GM19395 (cell line): ENCODE results near the gene DPF3.

ENCODE experiments used
- ATAC-seq: cut with Tn5 transposase; IDR thresholded peaks from one replicate; pipeline ENCODE4 v1.9.1; 2021; ENCODE audit warnings: mild to moderate bottlenecking, moderate library complexity; ENCODE audit not compliant: unreplicated experiment

Gene DPF3

DNA sequence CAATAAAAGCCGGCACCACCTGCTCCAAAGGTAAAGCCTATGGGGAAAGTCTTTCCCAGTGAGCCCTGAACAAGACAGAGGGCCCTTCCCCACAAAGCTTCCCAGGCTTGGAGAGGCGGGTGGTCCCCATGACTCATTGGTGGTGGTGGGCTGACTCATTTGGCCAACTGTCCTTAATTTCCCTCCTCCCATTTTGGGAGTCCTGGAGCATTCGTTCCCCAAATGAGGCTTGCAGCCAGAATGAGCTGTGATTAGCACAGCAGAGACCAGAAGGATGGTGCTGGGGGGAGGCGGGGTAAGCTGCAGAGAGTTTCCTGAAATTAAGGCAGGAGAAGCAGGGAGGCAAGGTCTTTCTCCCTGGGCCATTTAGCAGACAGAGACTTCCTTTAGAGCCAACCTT lies 241.7 kb downstream of the DPF3 start:
- ATAC-seq = no peak

DNA sequence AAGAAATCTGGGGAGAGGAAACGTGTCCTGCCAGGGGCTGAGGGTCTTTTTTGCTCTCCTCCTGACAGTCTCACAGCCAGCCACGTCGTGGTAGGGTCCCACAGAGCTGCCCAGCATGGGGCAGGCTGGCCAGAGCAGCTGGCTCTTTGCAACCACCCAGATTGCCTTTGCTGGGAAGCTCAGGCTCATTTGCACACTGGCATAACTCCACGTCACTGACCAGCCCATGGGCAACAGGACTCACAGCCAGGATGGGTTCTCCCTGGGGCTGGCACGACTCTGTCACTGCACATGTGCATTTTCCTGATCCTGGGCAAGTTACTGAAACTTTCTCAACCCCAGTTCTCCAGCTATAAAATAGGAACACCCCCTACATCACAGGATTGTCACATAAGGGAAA lies 242.2 kb downstream of the DPF3 start:
- ATAC-seq = no peak

DNA sequence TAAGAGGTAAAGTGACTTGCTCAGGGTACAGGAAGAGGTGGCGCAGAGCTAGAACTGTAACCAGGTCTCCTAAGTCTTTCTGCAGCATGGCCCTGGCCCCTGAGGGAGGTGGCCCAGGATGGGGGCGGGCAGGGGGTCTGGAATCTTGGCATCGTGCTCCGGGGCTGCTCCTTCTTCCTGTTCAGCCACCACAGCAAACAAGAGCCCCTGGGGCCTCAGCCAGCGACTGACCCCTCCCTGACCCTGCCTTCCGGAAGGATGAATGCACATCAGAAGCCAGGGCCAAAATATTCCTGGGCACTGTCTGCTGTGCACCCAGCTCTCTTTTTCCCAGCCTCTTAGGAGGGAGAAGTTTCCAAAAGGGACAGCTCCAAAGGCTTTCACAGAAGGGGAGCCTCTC lies 242.8 kb downstream of the DPF3 start:
- no peak for ATAC-seq

DNA sequence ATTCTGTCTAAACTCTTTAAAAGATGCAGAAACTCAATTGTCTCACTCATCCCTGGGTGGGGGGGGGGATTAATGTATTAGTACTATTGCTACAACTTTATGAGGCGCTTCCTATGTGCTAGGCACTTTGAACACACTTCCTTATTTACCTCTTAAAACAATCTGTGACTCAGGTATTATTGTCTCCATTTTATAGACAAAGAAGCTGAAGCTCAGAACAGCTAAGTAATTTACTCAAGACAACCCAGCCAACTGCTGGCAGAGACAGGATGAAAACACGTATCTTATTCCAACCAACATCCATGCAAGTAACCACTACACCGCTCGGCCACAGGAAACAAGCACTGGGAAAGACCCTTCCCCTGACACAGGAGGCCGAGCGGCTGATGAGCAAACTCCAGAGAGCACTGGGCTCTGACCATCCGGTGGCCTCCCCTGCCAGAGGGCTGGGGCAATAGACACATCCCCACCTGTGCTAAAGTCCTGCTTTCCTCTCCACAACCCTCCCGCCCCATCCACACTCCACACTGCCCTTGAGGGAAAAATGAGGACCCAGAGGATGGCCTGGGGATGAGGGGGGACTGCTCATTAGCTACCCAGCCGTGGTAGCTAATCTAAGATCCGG lies 244.2 kb downstream of the DPF3 start:
- ATAC-seq = no peak

DNA sequence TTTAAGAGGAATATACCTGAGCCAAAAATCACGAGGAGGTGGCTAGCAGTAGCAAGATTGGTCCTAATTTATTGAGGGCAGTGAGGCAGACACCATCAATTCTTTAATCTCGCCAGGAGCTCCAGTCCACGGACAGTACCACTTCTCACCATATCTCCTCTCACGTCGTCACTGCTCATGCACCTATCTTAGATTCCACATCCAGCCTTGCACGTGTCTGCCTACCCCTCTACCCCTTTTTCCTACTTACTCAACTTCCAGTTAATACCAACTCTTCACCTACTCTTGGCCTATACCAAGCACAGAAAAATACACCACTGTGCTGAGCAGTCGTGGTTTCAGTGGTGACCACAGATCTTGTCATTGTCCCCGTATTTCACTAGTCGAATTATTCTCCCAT lies 246.1 kb downstream of the DPF3 start:
- no peak for ATAC-seq

DNA sequence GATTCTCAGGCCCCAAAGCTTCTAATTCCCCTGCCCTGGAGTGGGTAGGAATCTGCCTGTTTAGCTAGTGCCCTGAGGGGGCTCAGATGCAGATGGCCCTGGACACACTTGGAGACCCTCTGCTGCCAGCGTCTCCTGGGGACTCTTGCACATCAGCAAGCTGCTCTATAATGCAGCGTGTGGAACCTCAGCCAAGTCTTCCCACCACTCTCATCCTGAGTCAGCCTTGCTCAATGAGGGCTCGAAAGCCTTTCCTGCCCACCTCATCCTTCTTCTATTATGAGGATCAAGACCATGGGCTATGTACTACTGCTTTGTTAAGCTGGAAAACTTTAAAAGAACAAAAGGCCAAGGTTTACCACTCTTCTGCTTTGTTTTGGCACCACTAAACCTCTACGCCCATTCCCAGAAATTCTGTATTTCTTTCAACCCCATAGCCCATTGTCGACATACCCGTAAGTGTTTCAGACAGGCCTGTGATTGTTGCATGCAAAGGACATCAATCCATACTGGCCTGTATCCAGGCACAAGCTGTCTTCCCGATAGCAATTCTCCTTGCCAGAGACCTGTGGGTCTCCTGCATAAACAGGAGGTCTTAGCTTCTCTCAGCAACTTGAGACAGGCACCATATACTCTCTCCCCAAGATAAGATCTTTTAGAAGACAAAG lies 246.9 kb downstream of the DPF3 start:
- ATAC-seq = no peak

DNA sequence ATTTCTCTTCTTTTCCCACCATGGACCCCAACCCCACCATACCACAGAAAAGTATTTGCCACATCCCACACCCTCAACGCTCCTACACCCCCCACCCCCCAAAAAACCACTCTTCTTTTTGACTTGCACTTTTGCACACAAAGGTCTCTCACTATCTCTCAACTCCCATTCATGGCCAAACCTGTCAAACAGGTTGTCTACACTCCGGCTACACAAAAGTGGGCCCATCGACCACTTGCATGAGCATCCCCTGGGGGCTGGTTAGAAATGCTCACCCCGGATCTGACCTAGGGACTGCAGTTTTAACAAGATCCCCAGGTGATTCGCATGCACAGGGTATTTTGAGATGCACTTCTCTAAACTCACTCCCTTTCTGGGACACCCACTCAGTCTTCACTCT lies 248.2 kb downstream of the DPF3 start:
- no peak for ATAC-seq

DNA sequence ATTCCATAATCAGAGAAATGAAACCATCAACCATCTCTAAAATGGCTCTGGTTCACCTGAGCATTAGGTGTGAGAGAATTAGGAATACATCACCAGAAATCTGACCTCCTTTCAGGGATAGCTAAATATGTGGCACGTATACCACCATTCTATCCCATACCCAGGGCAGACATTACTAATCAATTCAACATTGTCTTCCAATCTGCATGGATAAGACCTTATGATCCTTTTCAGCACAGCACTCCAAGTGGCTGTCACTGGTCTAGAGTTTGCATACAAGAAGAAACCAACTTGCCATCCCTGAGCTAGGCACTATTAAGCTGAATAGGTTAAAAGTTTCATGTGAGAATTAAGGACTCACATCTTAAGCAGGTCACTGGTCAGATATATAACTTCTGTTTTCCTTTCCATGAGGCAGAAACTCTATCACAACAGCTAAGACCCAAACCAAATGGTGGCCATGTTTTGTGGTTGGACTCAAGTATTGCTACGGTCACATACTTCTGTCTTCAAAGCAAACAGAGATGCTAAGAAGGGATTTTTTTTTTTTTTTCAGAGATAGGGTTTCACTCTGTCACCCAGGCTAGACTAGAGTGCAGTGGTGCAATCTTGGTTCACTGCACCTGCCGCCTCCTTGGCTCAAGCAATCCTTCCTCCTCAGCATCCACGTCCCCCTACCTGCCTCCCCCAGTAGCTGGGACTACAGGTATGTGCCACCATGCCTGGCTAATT lies 249.0 kb downstream of the DPF3 start:
- no peak for ATAC-seq

DNA sequence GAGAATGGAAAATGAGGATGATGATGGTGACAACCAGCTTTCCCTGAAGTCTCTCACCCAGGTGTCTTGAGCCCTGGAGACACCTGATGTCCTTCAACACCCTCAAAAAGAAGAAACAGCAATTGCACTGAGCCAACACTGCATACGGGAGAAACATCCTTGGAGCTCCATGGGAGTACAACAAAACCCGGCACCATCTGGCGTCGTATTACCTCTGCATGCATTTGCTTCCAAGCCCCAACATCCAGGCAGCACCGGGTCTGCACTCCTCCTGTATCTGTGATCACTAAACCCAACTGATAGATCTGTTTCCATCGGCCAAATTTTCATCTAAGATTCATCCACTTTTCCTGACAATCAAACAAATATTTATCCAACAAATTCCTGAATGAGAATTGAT lies 249.9 kb downstream of the DPF3 start:
- ATAC-seq = no peak

DNA sequence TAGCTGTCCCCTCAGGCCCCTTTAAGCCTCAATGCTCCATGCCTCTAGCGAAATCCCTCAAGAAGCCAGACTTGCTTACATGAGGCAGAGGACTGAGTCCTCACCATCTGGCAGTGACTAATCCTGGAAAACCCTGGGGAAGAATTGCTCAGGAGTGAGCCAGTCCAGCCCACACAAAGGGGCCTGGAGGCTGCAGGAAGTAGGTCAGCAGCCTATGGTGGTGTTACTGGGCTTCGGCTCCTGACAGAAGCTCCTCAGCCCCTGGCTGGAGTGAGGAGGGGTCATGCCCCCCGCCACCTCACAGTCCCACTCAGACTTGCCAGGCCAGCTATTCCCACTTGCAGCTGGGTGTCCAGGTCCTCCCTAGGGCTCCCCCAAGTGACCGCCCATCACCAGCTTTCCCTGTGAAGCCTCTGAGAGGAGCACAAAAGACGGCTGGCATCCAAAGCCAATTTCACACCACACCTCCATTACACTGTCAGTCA lies 250.5 kb downstream of the DPF3 start:
- ATAC-seq = no peak

DNA sequence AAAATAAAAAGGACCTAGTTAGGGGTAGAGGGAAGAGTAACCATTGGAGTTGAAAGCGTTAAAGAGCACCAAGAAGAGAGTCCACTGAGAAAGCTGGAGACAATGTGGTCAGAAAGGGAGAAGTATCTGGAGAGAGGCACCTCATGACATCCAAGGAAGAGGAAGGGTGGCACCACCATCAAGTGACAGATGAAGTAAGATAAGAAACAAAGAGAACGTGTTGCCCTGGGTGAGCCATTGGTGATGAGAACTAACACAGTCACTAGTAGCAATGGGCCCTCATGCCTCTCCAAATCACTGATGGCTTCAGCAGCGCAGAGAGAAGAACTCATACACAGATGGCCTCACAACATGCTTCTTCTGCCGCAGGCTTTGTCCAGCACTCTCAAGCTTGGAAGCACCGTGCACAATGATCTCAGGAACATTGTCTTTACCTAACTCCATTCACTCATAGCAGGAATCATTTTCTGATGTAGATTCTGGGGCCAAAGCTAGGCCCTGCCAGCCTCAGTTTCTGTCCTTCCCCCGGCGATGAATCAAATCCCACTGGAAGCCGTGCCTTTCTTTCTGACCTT lies 252.9 kb downstream of the DPF3 start:
- ATAC-seq = no peak

DNA sequence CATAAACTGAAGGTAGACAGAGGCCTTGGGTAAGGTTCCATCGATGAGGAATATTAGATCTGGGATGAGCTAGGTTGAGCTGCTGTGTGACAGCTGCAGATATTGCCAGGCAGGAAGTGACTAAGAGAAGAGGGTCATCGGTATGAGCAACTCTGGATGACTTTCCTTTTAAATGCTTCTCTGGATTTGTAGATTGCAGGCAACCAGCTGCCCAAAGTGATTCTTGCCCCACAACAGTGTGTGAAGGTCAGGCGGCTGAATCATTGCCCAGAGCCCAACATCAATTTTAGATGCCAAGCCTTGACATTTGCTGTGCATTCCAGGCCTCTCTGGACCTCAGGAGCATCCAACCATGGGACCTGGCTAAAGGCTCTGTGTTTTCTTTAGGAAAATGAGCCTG lies 255.9 kb downstream of the DPF3 start:
- no peak for ATAC-seq

DNA sequence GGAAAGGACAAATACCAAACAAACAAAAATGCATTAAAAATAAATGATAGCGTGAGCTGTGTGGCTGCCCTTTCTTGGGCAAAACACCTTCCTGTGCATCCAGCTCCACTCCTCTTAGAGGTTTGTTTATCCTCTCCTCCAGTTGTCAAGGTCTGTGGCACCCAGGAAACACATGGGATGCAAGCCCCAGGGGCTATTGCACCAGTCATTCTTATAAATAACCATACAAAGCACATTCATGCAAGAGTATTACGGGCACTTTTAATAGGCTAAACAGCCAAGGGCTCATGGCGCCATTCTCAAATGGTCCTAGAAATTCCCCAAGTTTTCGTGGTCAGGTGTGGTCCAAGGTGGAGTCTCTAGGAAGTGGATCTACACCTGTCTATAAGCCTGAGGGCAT lies 257.0 kb downstream of the DPF3 start:
- no peak for ATAC-seq

DNA sequence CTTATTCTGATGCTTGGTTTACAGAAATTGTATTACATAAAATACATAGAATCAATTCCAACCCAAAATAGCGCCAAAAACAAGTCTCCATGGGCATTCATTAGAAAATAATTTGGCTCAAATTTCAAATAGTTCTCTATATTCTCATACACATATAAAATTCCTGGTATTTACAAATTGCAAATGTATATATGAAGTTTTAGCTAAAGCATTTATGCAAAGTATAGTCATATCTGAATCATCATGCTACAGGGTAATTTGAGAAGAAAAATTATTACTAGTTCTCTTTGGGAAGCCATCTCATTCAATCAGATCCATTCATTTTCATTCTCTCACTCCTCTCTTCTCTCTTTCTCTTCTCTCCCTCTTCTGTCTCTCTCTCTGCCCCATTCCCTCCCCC lies 257.8 kb downstream of the DPF3 start:
- no peak for ATAC-seq

DNA sequence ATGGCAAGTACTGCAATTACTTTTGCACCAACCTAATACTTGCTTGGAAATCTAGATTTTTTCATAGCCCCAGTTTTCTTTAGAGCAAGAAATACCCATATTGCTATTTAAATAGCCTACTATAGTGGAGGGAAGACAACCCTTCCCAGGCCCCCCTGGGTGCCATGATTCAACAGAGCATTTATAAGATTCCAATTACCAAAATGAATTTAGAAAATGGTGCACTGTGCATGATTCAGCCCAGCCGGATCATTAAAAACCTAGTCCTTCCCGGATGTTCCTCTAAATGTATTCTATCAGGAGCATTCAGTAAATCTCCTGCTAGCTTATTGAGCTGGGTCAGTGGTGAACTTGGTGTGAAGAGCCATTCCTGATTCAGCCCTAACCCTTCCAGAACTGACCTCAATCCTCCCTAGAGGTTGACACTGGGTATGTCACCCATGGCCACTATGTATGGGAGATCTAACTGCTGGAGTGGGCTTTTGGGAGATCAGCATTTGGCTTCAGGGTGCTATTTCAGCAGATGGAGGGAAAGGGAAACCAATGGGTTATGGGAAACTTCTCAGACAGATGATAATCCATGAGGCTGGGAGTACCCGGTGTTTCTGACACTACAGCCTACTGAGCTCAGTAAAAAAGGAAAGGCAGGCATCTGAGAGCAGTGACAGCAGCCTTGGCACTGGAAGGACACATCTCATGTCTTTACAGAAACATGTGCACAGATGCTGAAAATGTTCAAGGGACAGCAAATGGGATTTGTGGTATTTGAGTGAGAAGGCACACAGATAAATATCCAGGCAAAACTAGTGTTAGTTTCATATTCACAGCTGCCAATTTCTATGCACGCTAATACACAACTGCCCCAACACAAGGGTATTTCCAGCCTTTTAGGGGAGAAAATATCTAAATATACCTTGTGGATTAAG lies 258.9 kb downstream of the DPF3 start:
- ATAC-seq = no peak

DNA sequence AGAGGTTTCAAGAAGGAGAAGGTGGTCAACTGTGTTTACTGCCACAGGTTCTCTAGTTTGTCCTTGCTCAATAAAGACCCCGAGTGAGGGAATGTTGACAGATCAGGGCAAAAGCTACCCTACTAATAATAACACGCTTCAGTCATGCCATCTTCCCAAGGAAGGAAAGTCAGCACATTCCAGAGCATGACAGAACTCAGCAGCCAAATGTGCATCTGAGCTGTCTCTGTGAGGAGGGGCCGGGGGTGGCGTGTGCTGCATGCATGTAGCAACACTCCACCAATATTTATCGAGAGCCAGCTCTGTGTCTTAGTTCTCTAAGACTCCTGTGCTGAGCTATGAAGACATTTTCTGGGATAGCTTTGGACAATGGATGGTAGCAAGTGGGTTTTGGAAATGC lies 260.4 kb downstream of the DPF3 start:
- ATAC-seq = no peak

DNA sequence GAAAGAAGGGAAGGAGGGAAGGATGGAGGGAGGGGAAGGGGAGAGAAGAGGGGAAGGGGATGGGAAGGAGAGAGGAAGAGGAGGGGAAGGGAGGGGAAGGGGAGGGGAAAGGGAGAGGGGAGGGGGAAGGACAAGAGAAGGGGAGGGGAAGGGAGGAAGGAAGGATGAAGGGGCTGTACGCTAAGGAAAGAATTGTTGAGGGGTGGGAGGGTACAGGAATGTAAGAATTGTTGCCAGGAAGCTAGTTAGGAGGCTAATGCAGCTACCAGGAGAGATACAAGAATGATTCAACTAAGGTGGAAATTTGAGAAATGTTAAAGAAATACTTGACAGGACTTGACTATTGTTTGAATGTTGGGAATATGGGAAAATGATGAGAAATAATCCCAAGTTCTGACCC lies 261.2 kb downstream of the DPF3 start:
- ATAC-seq = no peak

DNA sequence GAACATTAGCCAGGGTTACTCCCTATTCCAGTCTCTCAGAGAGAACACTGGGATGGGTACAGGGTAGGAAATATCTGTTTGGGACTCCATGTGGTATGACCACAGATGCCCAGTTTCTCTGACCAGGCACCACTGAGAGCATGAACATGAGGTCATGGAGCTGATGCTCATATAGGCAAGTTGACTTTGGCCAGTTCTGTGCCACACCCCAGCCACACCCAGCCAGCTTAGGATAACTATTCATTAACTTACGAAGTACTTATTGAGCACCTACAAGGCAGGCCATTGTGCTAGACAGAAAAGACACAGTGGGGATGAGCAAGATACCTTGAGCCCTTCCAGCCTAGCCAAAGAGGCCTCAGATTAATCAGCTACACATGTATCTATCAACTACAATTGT lies 262.5 kb downstream of the DPF3 start:
- no peak for ATAC-seq

DNA sequence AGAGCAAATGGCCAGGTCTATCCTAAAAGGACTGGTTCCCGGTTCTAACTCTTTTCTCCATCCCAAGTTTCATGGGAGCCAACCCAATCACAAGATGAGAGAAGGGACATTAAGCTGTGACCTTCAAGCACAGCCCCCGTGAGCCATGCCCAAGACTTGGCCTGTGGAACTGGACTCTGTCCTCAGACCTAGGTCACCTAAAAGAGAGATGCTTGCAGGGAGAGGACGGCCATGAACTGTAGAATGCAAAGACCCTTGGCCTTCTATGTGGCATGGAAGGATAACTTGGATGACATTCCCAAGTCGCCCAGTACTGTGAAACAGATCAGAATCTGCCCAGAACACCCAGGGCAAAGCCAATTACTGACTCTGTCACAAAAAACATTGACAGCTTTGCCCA lies 263.5 kb downstream of the DPF3 start:
- ATAC-seq = no peak

DNA sequence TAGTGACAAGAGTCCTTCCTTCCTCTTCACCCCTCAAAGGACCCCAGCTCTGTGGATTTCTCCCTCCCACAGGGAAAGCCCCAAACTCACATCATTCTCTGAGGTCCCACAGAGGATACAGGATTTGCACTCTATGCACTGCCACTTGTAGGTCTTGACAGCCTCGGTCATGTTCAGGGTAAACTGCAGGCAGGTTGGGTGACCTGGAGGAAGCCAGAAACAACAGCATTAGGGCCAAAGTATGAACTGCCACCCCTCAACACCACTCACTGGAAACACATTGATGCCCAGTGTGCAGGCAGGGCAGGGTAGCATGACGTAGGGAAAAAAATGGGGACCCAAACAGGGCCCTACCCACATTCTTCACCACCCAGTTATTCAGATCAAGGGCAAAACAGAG lies 264.4 kb downstream of the DPF3 start:
- no peak for ATAC-seq

DNA sequence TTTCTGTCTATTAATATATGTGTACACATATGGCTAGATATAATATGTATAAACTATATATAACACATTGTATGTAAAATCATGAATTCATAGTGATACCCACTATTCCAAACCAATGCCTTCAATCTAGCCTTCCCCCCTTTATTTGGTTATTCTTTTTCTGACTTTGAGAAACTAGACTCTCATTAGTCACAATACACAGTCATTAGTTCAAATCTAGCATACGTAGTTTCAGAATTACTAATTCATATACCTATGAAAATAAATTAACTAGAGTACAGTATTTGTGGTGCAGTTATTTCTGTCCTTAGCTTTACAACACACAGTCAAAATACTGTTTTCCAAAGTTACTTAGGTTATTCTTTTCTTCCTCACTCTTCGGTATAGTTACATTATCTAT lies 268.2 kb downstream of the DPF3 start:
- no peak for ATAC-seq
